ENCODE results near the gene NLRX1.
"Not testable (repeated sequence)": the region's sequence is repeated elsewhere in the genome, so short reads cannot be mapped to it uniquely, and the experiment has no call there.

The NLRX1 gene

GRCh38 chr11:119166368-119167076, 2.0 kb upstream of the NLRX1 start:
- H3K4me3 ChIP-seq (ENCODE audit: low read depth, low read length) = no peak overlapping the region
- TF ChIP-seq CTCF (IDR thresholded peaks at IDR 0.05; ENCODE audit: control insufficient read depth, extremely low read depth, insufficient read depth) = no peak
- DNase-seq (ENCODE audit: low read depth) = no peak

GRCh38 chr11:119167077-119167458, 1.5 kb upstream of the NLRX1 start:
- not testable (repeated sequence) for H3K4me3 ChIP-seq (ENCODE audit: low read depth, low read length); DNase-seq (ENCODE audit: low read depth)

- no peak overlapping the region for H3K4me3 ChIP-seq (ENCODE audit: low read depth, low read length)
- TF ChIP-seq CTCF (IDR thresholded peaks at IDR 0.05; ENCODE audit: control insufficient read depth, extremely low read depth, insufficient read depth) = no peak
- DNase-seq (ENCODE audit: low read depth) = no peak
Observed at GRCh38 chr11:119167933-119168332, 592 bp upstream of the NLRX1 start.

GRCh38 chr11:119169282-119169719, 776 bp downstream of the NLRX1 start:
- TF ChIP-seq CTCF (IDR thresholded peaks at IDR 0.05; ENCODE audit: control insufficient read depth, extremely low read depth, insufficient read depth) = no peak
- peak overlapping the region; percentile 78 for H3K4me3 ChIP-seq (ENCODE audit: low read depth, low read length)
- no peak for DNase-seq (ENCODE audit: low read depth)

GRCh38 chr11:119172513-119172912, 4.0 kb downstream of the NLRX1 start:
- no peak overlapping the region for H3K4me3 ChIP-seq (ENCODE audit: low read depth, low read length)
- no peak for TF ChIP-seq CTCF (IDR thresholded peaks at IDR 0.05; ENCODE audit: control insufficient read depth, extremely low read depth, insufficient read depth)
- DNase-seq (ENCODE audit: low read depth) = no peak

- H3K4me3 ChIP-seq (ENCODE audit: low read depth, low read length) = no peak overlapping the region
- no peak for TF ChIP-seq CTCF (IDR thresholded peaks at IDR 0.05; ENCODE audit: control insufficient read depth, extremely low read depth, insufficient read depth)
- no peak for DNase-seq (ENCODE audit: low read depth)
Observed at GRCh38 chr11:119173453-119173852, 4.9 kb downstream of the NLRX1 start.

GRCh38 chr11:119175493-119176077, 7.1 kb downstream of the NLRX1 start:
- no peak for TF ChIP-seq CTCF (IDR thresholded peaks at IDR 0.05; ENCODE audit: control insufficient read depth, extremely low read depth, insufficient read depth)
- no peak for DNase-seq (ENCODE audit: low read depth)
- H3K4me3 ChIP-seq (ENCODE audit: low read depth, low read length) = no peak overlapping the region

Measured in LNCaP clone FGC (cell line).